Endothelial cell of umbilical vein (primary cell): ENCODE data around the gene CTBS. TPM values are rescaled to one million over a fixed set of nuclear protein-coding genes. Genes with fewer than 3 reads are reported as not detected.

Experiments
- BruUV-seq: library from RNA; stranded (reverse); fragments of 400-500 nt; replicated peaks from 2 replicates; lab custom pipeline; 2021; lab: Mats Ljungman, UMichigan
- CTCF ChIA-PET: fragments of 300-600, 350-600 bp; sonication (Branson Sonifier 250); formaldehyde crosslinking; loops from one replicate; lab custom pipeline; 2021; ENCODE audit warnings: antibody characterized with exemption, inconsistent platforms; lab: Charles Lee
- POLR2A ChIA-PET: fragments of 300-600, 350-600 bp; sonication (Branson Sonifier 250); formaldehyde crosslinking; loops from one replicate; lab custom pipeline; 2021; ENCODE audit warnings: antibody characterized with exemption, inconsistent platforms; lab: Charles Lee
- DNase-seq: peaks from one replicate; pipeline ENCODE4 v3.0.0-alpha.2; 2011; ENCODE audit warnings: low read depth, low spot score
- FAIRE-seq: peaks from 2 replicates; lab custom pipeline; 2011; peaks lifted over from hg19 to GRCh38; lab: Jason Lieb, UNC
- H2AFZ ChIP-seq: 2 replicates; pipeline ENCODE4 v1.6.0; 2012; ENCODE audit warnings: low read depth, low read length, control low read depth, inconsistent platforms
- H3K27ac ChIP-seq: 2 replicates; pipeline ENCODE4 v1.5.1; 2011; ENCODE audit warnings: low read depth, mild to moderate bottlenecking, control low read depth, low read length, moderate library complexity; ENCODE audit not compliant: insufficient read depth
- H3K27me3 ChIP-seq, 2 experiments: 2 replicates each; pipeline versions ENCODE4 v1.6.0 to v1.6.1; 2011; ENCODE audit warnings: low read length in 2 of 2, mixed read lengths in 1 of 2; ENCODE audit not compliant: control insufficient read depth in 2 of 2, insufficient read depth in 2 of 2
- H3K36me3 ChIP-seq, 2 experiments: 2 replicates in 1 of 2; 3 replicates in 1 of 2; pipeline ENCODE4 v1.5.1; 2011; ENCODE audit warnings: low read length in 2 of 2, mild to moderate bottlenecking in 1 of 2, moderate library complexity in 1 of 2; ENCODE audit not compliant: control insufficient read depth in 2 of 2, insufficient read depth in 2 of 2; ENCODE audit errors: extremely low read depth in 1 of 2
- H3K4me1 ChIP-seq: 3 replicates; pipeline ENCODE4 v1.5.1; 2011; ENCODE audit warnings: mild to moderate bottlenecking, low read length; ENCODE audit not compliant: control insufficient read depth, insufficient read depth; ENCODE audit errors: extremely low read depth
- H3K4me2 ChIP-seq: 2 replicates; pipeline ENCODE4 v1.6.1; 2011; ENCODE audit warnings: low read length, control low read depth, mixed read lengths; ENCODE audit not compliant: insufficient read depth
- H3K4me3 ChIP-seq, 3 experiments: fragments of 200-600 bp in 1 of 3; sonication (generic), shearing (Covaris generic) in 1 of 3; replicated peaks in 1 of 3; 2 replicates each; pipeline ENCODE4 v1.5.1; 2011 to 2016; ENCODE audit warnings: control low read depth in 3 of 3, low read length in 3 of 3, mild to moderate bottlenecking in 2 of 3, inconsistent platforms in 1 of 3, low read depth in 1 of 3, moderate library complexity in 1 of 3; ENCODE audit not compliant: insufficient read depth in 1 of 3
- H3K79me2 ChIP-seq: 2 replicates; pipeline ENCODE4 v1.6.0; 2012; ENCODE audit warnings: low read length, inconsistent platforms; ENCODE audit not compliant: control insufficient read depth, insufficient read depth
- H3K9ac ChIP-seq: replicated peaks from 2 replicates; pipeline ENCODE3; 2011; ENCODE audit warnings: low read length, control low read depth; ENCODE audit not compliant: insufficient read depth; ENCODE audit errors: extremely low read depth
- H3K9me1 ChIP-seq: replicated peaks from 3 replicates; pipeline ENCODE4 v1.6.0; 2011; ENCODE audit warnings: mild to moderate bottlenecking, low read length; ENCODE audit not compliant: control insufficient read depth, insufficient read depth; ENCODE audit errors: extremely low read depth
- H3K9me3 ChIP-seq: replicated peaks from 2 replicates; pipeline ENCODE4 v1.5.1; 2012; ENCODE audit warnings: low read length, inconsistent platforms; ENCODE audit not compliant: control insufficient read depth, insufficient read depth
- H4K20me1 ChIP-seq: replicated peaks from 2 replicates; pipeline ENCODE3; 2011; ENCODE audit warnings: mild to moderate bottlenecking, low read length; ENCODE audit not compliant: control insufficient read depth, insufficient read depth; ENCODE audit errors: extremely low read depth
- EZH2 ChIP-seq: IDR thresholded peaks from 2 replicates; pipeline ENCODE4 v1.6.1; 2012; ENCODE audit warnings: borderline replicate concordance, low read depth, mild to moderate bottlenecking, moderate library complexity, low read length, inconsistent platforms; ENCODE audit not compliant: severe bottlenecking
- FOS ChIP-seq: IDR thresholded peaks from 2 replicates; pipeline ENCODE4 v1.6.1; 2011; ENCODE audit warnings: mild to moderate bottlenecking, low read length, moderate library complexity, borderline replicate concordance; ENCODE audit not compliant: insufficient read depth
- GATA2 ChIP-seq: IDR thresholded peaks from 2 replicates; pipeline ENCODE4 v1.7.0; 2011; ENCODE audit warnings: low read depth, mild to moderate bottlenecking, moderate library complexity, mixed read lengths, low read length; ENCODE audit not compliant: insufficient read length, insufficient read depth
- JUN ChIP-seq: IDR thresholded peaks from 2 replicates; pipeline ENCODE4 v1.6.1; 2011; ENCODE audit warnings: borderline replicate concordance, low read depth; ENCODE audit not compliant: insufficient read length, insufficient read depth
- MYC ChIP-seq: IDR thresholded peaks from one replicate; pipeline ENCODE4 v1.6.1; 2011; ENCODE audit warnings: mild to moderate bottlenecking, low read depth, low read length
- POLR2A ChIP-seq: IDR thresholded peaks from 2 replicates; pipeline ENCODE4 v1.6.1; 2012; ENCODE audit warnings: low read depth, mild to moderate bottlenecking, control low read depth, low read length
- POLR2AphosphoS5 ChIP-seq: IDR thresholded peaks from 2 replicates; pipeline ENCODE4 v1.6.1; 2012; ENCODE audit warnings: low read depth, mild to moderate bottlenecking, control low read depth, low read length, moderate library complexity; ENCODE audit not compliant: insufficient read depth
- dilution Hi-C: fragments of 300-500 bp; cut with MboI; formaldehyde crosslinking; loops from one replicate; pipeline ENCODE4 v1.15.0; 2019; ENCODE audit warnings: low sequenced_read_pairs; ENCODE audit not compliant: extremely low pct_ligation_motif_present
- intact Hi-C: fragments of 100-400 bp; cut with micrococcal nuclease; formaldehyde crosslinking; loops from one replicate; pipeline ENCODE4 v1.10.0; 2022
- polyA plus RNA-seq, 4 experiments: library from polyadenylated mRNA; depleted of rRNA in 3 of 4; stranded (reverse) in 3 of 4; unstranded in 1 of 4; fragments of >200 nt; gene quantifications; 2 replicates each; pipeline versions ENCODE4 v1.2.1 to v1.2.3, GENCODE V29; 2011 to 2012; ENCODE audit warnings: missing spikeins in 1 of 4
- total RNA-seq: library from RNA; stranded (reverse); gene quantifications from 2 replicates; pipeline ENCODE4 v1.2.3, GENCODE V29; 2021
- TF ChIP-seq, protein P1 (sequence below): IDR thresholded peaks from 2 replicates; pipeline ENCODE4 v1.6.1; 2011; ENCODE audit not compliant: insufficient read depth, insufficient read length
- TF ChIP-seq, protein P2 (sequence below), 2 donors: IDR thresholded peaks; 1 replicate in 1 of 2; 2 replicates in 1 of 2; pipeline ENCODE4 v1.5.1; 2011; ENCODE audit warnings: low read length in 2 of 2, mild to moderate bottlenecking in 2 of 2, moderate library complexity in 2 of 2, control low read depth in 1 of 2, inconsistent platforms in 1 of 2, low read depth in 1 of 2; ENCODE audit not compliant: insufficient read depth in 1 of 2; ENCODE audit errors: extremely low read depth in 1 of 2

The CTBS gene
- total and polyA plus RNA-seq, 2 donors (not counting 3 experiments of a cell fraction or from before 2014, with no cell fraction given) = 11.4 to 14.3 TPM

DNA sequence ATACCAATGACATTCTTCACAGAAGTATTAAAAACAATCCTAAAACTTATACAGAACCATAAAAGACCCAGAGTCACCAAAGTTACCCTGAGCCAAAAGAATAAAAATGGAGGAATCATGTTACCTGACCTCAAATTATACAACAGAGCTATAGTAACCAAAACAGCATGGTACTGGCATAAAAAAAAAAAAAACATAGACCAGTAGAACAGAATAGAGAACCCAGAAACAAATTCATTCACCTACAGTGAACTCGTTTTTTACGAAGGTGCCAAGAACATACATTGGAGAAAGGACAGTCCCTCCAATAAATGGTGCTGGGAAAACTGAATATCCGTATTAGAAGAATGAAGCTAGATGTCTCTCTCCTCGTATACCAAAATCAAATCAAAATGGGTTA lies 65.2 kb downstream of the CTBS start:
- TF ChIP-seq, protein P1, sequence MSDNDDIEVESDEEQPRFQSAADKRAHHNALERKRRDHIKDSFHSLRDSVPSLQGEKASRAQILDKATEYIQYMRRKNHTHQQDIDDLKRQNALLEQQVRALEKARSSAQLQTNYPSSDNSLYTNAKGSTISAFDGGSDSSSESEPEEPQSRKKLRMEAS = no peak
- TF ChIP-seq GATA2 (no peak), EZH2 (no peak), MYC (no peak), FOS (no peak), POLR2AphosphoS5 (no peak), JUN (no peak), POLR2A (no peak)
- TF ChIP-seq, protein P2, sequence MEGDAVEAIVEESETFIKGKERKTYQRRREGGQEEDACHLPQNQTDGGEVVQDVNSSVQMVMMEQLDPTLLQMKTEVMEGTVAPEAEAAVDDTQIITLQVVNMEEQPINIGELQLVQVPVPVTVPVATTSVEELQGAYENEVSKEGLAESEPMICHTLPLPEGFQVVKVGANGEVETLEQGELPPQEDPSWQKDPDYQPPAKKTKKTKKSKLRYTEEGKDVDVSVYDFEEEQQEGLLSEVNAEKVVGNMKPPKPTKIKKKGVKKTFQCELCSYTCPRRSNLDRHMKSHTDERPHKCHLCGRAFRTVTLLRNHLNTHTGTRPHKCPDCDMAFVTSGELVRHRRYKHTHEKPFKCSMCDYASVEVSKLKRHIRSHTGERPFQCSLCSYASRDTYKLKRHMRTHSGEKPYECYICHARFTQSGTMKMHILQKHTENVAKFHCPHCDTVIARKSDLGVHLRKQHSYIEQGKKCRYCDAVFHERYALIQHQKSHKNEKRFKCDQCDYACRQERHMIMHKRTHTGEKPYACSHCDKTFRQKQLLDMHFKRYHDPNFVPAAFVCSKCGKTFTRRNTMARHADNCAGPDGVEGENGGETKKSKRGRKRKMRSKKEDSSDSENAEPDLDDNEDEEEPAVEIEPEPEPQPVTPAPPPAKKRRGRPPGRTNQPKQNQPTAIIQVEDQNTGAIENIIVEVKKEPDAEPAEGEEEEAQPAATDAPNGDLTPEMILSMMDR (IDR thresholded peaks at IDR 0.05; ENCODE audit: extremely low read depth in 1 of 2, insufficient read depth in 1 of 2, low read depth in 1 of 2, low read length in 2 of 2) = no peak
- no TSS peak for BruUV-seq
- H3K4me1 ChIP-seq = peaks cover 12% of the 10 kb centered on the region
- H3K9me1 ChIP-seq = no peaks in the 10 kb centered on the region
- H3K79me2 ChIP-seq = peaks cover 17% of the 10 kb centered on the region
- POLR2A ChIA-PET = no interaction called here
- H3K9me3 ChIP-seq = no peaks in the 10 kb centered on the region
- no peak overlapping the region for H3K4me3 ChIP-seq
- intact Hi-C loops (loop anchor here (10.0 kb wide), 1 partner anchor 766 kb away; the partner anchor contains the start of gene BCL10), dilution Hi-C loops (no loop called here)
- peaks cover 3% of the 10 kb centered on the region for H4K20me1 ChIP-seq
- CTCF ChIA-PET = interaction anchor here (0.7 to 1.6 kb wide), 2 partner anchors 244 to 368 kb away, joined by 3 to 4 read pairs; no protein-coding TSS in a partner anchor
- H3K4me2 ChIP-seq = no peak overlapping the region
- H3K27me3 ChIP-seq = no peaks in the 10 kb centered on the region
- H2AFZ ChIP-seq = no peak overlapping the region
- no peak overlapping the region for H3K27ac ChIP-seq
- H3K9ac ChIP-seq = no peak overlapping the region
- no peak for FAIRE-seq
- DNase-seq = no peak
- no peaks in the 10 kb centered on the region for H3K36me3 ChIP-seq
